ENCODE measurements around the gene PVALEF. TPM values are rescaled to one million over a fixed set of nuclear protein-coding genes. Genes with fewer than 3 reads are reported as not detected.
A peak's percentile ranks its signal among the peaks of the same experiment; 100 is the strongest.

The PVALEF gene
- total and polyA plus RNA-seq, 11 donors, result not detected

DNA sequence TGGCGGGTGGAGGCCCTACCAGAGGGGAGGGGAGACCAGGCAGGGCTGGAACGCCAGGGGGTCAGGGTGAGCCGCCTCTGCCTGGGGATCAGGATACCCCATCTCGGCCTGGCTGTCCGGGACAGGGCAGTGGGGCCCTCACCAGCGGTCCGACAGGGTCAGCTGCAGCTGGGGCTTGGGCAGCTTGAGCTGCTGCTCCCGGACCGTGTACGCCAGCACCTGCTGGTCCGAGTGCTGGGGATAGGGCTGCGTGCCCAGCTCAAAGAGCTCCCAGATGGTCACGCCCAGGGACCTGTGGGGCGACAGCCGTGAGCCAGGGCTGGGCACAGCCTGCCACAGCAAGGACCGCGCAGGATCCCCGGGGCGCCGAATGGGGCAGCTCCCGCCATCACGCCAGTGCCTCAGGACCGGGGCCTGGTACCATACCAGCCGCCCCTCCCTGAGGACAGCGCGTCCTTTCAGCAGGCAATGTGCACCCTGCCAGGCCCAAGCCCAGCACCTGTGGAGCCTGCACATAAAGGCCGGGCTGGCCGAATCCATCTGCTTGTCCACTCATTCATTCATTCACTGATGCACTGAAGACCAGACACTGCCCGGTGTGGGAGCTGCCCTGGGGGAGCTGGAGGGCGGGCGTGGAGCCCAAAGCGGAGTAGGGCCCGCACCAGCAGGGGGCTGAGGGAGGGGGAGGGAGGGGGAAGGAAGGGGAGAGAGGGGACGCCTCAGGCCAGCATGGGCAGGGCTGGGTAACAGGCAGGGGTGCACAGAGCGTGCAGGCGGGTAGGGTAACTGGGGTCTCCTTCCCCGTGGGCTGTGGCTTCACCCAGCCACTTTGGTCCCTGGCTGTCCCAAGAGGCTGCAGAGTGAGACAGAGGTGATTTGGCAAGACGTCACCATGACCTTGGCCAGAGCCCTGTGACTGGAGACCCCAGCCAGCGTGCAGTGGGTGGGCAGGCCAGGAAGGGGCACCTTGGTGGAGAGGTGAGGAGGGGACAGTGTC lies 42.0 kb upstream of the PVALEF start:
- H3K27me3 ChIP-seq, result peaks cover 0 to 36% (median 0%) of the 10 kb centered on the region in 9 donors
- H3K4me1 ChIP-seq, result peaks cover 0 to 29% (median 8%) of the 10 kb centered on the region in 12 donors
- no peak for TF ChIP-seq POLR2A (IDR thresholded peaks at IDR 0.05)
- TF ChIP-seq, protein P1, sequence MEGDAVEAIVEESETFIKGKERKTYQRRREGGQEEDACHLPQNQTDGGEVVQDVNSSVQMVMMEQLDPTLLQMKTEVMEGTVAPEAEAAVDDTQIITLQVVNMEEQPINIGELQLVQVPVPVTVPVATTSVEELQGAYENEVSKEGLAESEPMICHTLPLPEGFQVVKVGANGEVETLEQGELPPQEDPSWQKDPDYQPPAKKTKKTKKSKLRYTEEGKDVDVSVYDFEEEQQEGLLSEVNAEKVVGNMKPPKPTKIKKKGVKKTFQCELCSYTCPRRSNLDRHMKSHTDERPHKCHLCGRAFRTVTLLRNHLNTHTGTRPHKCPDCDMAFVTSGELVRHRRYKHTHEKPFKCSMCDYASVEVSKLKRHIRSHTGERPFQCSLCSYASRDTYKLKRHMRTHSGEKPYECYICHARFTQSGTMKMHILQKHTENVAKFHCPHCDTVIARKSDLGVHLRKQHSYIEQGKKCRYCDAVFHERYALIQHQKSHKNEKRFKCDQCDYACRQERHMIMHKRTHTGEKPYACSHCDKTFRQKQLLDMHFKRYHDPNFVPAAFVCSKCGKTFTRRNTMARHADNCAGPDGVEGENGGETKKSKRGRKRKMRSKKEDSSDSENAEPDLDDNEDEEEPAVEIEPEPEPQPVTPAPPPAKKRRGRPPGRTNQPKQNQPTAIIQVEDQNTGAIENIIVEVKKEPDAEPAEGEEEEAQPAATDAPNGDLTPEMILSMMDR (IDR thresholded peaks at IDR 0.05), result no peak
- no peaks in the 10 kb centered on the region for H3K9me3 ChIP-seq
- no peak for DNase-seq
- H3K4me3 ChIP-seq, result no peak overlapping the region
- H3K27ac ChIP-seq, result no peak overlapping the region
- H3K36me3 ChIP-seq, result no peaks in the 10 kb centered on the region
- intact Hi-C loops (cut with DNase I), result no loop called here
- ATAC-seq, result no peak
- 82 to 91% (median 88%) methylated on average over 23 to 39 of the region's 39 CpGs for WGBS, 4 donors

DNA sequence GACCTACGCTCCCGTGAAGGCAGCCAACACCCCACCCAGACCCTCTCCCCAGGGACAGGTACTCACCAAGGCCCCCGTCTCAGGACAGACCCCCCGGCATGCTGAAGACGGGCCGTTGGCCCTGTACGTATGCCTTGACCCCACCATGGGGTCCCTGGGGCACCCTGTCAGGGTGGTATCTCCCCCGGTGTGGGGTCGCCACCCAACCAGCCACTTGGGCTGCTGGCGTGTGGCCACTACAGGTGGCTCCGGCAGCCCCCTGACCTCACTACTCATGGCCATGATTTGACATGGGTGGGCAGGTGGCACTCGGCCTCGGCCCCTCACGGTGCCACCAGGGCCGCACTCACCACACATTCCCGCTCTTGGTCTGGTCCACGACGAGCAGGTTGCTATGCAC lies 40.9 kb upstream of the PVALEF start:
- H3K36me3 ChIP-seq, result no peaks in the 10 kb centered on the region
- WGBS, 4 donors, result 85 to 94% (median 92%) methylated on average over 4 to 18 of the region's 18 CpGs
- no peak for DNase-seq
- H3K4me3 ChIP-seq, result no peak overlapping the region
- H3K27ac ChIP-seq, result no peak overlapping the region
- peaks cover 0 to 26% (median 0%) of the 10 kb centered on the region in 9 donors for H3K27me3 ChIP-seq
- H3K4me1 ChIP-seq, result peaks cover 0 to 21% (median 4%) of the 10 kb centered on the region in 12 donors
- intact Hi-C loops (cut with DNase I), result no loop called here
- no peak for ATAC-seq
- no peaks in the 10 kb centered on the region for H3K9me3 ChIP-seq
- TF ChIP-seq POLR2A (IDR thresholded peaks at IDR 0.05), result no peak
- TF ChIP-seq, protein P1 (IDR thresholded peaks at IDR 0.05), result no peak

DNA sequence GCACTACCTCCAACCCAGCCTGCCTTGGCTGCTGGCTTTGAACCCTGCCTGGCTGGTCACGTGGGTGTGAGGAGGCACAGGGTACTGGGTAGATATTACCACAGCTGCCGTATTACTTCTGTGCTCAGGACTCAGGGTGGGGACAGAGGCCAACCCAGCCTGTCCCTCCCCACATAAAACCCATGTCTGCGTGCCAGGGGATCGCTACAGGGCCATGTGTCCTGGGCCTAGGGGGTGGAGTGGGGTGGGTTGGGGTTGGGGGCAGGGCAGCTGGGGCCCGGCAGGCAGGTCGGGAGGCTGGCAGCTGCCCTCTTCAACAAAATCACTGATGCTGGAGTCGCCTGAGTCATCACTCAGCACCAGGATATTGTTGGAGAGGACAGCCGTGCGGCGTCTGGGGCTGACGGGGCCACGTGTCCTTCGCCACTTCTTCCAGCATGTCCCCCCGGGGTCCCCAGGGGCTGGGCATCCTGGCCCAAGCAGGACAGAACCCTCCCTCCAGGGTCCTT lies 39.7 kb upstream of the PVALEF start:
- H3K4me3 ChIP-seq, result no peak overlapping the region
- 15 to 55% (median 45%) methylated on average over 9 to 14 of the region's 14 CpGs for WGBS, 4 donors
- TF ChIP-seq, protein P1 (IDR thresholded peaks at IDR 0.05), result no peak
- no peak for TF ChIP-seq POLR2A (IDR thresholded peaks at IDR 0.05)
- DNase-seq, result no peak
- peak in 2 of 4 donors; percentile 28 to 63 for ATAC-seq
- intact Hi-C loops (cut with DNase I), result no loop called here
- no peaks in the 10 kb centered on the region for H3K9me3 ChIP-seq
- peaks cover 0 to 21% (median 0%) of the 10 kb centered on the region in 9 donors for H3K27me3 ChIP-seq
- peaks cover 0 to 16% (median 0%) of the 10 kb centered on the region in 12 donors for H3K4me1 ChIP-seq
- H3K27ac ChIP-seq, result peak overlapping the region in 1 of 12 donors; percentile 28
- no peaks in the 10 kb centered on the region for H3K36me3 ChIP-seq

All from heart left ventricle (tissue), 16 donors.